Stimulated activated CD4-positive, alpha-beta T cell treated with anti-CD3 and anti-CD28 coated beads, Interleukin-2, amount 100 ng/mL, for 4 hours (primary cell): ENCODE data around the gene CTDSPL.

Source experiments
- DNase-seq: peaks from one replicate; pipeline ENCODE4 v3.0.0-alpha.2; 2020; ENCODE audit warnings: low read depth

CTDSPL gene

DNA sequence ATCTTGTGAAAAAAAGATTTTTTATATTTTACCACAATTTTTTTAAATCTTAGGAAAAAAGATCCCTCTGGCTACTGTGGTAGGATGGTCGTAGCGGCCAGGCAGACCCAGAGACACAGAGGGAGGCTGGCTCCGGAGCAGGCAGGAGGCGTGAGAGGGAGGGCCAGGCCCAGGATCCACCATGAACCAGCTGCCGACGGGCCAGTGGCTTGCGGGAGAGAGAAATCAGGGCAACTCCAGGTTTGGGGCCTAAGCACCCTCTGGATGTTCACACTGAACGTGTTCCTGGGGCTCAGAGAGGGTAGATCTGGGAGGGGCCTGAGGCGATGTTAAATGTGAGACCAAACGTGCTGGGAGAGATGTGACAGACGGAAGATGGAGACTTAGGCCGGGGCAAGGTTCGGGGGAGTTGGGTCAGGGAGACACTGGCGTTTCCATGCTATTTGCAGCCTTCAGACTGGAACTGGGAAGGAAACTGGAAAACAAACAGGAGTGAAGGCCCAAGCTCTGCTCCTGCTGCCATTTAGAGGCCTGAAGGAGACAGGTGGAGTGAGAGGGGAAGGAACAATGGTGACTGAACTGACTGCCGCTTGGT lies 127.3 kb downstream of the CTDSPL start:
- no peak for DNase-seq

DNA sequence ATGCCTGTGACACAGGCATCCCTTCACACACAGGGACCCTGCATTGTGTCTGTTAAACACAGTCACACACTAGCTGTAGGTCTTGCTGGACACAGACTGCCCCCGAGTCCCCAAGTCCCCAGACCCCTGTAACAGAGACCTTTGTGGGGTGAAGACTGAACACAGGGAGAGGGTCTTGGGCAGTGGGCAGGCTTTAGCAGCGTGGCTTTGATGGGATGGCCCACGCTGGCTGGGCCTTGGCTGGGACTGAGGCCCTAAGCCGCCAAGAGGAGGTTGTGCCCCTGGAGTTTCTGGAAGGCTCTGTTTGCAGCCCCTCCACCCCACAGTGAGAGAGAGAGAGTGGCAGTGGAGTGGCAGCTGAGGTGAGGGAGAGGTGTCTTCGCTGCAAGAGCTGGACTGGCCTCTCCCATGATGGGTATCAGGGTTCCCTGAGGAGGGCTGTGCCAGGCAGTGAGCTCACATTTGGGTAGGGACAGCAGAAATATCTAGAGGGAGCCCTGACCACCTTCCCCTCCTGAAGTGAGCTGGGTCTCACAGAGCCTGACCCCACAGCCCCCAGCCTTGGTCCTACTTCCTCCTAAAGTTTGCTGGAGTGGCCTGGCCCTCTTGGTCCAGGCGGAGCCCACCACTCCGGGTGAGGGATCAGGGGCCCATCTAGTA lies 128.3 kb downstream of the CTDSPL start:
- DNase-seq: no peak

DNA sequence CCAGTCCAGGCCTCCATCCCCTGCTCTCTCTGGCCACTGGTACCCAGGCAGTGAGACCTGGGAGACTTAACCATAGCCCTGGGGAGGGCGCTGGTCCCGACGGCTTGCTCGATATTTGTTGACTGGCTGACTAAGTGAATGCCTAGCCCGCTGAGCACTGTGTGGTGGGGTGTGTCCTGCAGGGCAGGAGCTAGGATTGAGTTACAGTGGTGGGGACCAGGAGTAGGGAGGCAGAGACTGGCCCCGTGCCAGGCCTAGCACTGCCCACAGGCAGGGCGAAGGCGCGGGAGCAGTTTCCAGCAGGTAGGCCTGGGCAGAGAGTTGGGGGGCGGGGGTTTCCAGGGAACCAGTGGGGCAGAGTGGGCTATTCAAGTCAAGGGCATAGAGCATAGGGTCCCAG lies 128.8 kb downstream of the CTDSPL start, which contains the start of gene VILL:
Gene VILL, plus strand, starts transcription at position 260 of the 400 bp plus-strand sequence. CDS start 2,887 bp downstream, outside the sequence.
- DNase-seq: no peak

DNA sequence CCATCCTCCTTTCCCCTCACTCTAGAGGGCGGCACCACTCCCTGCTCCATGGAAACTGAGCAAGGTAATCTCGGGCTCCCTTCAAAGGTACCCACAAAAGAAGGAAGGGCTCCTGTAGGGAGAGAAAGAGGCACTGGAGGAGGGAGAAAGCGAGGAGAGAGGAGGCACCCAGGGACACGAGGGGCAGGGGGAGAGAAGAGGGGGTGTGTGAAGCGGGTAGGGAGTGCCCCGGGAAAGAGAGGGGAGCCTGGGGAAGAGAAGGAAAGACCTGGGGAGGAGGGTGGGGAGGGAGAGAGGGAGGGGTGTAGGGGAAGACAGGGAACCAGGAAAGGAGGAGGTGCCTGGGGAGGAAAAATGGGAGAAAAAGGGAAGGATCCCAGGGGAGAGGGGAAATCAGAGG lies 129.4 kb downstream of the CTDSPL start:
- DNase-seq: no peak

DNA sequence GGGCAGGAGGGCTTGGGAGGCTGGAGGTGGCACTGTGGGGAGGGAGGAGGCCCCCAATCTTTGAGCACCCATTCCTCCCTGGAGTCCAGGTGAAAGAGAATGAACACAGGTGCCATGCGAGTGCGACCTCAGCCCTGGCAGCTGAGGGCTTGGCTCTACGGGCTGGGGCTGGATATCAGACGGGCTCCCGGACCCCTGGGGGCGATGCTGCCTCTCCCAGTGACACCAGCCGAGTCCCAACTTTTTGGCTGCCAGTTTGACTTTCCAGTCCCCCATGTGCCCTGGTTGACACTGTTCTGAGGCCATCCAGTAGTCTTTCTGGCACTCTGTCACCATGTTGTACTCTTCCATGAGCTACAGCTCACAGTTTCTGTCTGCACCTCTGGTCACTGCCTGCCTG lies 130.1 kb downstream of the CTDSPL start:
- DNase-seq: no peak

DNA sequence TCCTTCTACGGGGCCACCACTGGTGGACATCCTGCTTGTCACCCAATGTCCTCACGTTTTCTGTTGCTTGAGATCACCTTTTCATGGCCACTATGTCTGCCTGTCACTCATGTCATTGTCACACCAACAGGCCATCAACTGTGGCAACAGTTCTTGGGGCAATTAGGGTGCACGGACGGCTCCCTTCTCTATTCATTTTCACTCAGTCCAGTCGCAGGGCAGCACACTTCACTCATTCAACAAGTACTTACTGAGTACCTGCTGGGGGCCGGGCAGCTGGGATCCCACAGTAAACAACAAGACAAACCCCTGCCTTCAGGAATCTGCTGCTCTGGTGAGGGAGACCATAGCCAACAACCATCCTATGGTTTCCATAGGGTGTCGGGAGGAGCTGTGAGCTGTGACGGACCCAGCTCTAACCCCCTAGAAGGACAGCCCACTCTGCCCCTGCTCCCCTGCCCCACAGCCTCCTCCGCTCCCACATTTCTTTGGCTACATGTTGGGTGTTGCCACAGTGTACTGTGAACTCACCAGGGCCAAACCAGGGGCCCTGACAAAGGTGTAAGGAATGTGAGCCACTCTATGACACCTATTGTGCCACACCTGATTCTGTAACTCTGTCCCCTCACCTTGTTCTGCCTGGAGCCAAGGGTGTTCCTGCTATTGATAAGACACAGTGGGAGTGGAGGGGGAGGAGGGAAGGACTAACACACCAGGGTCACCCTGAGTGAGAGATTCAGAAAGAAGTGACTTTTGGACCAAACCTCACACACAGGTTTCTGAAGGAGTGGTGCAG lies 130.8 kb downstream of the CTDSPL start:
- no peak for DNase-seq

DNA sequence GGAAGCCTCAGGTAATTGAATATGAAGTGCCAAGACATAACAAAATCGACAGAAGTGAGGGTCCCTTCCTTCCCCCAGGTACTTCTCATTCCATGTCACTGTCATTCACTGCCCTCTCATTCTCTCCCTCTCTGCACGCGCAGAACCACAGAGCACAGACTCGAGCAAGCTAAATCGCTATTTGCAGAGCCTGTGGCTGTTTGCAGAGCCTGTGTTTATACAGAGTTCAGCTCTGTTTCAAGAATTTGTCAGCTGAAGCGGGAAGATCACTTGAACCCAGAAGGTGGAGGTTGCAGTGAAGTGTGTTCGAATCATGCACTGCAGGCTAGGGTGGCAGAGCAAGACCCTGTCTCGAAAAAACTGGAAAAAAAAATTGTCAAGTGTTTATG lies 131.4 kb downstream of the CTDSPL start:
- DNase-seq: no peak

DNA sequence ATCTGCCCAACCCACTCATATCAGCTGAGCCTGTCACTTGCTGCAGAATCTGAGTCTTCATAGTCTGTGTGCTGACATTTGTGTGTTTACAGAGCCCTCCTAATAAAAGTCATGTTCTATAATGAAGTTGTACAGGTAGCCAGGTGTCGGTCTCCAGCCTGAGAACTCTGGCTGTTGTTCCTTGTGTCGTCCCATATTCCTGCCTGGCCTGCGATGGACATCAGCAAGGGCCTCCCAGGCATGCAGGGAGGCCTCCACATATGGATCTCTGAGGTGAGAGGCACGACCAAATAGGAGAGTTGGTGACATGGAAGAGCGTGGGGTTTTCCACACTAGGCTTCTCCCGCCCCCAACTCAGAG lies 131.8 kb downstream of the CTDSPL start:
- DNase-seq: no peak

DNA sequence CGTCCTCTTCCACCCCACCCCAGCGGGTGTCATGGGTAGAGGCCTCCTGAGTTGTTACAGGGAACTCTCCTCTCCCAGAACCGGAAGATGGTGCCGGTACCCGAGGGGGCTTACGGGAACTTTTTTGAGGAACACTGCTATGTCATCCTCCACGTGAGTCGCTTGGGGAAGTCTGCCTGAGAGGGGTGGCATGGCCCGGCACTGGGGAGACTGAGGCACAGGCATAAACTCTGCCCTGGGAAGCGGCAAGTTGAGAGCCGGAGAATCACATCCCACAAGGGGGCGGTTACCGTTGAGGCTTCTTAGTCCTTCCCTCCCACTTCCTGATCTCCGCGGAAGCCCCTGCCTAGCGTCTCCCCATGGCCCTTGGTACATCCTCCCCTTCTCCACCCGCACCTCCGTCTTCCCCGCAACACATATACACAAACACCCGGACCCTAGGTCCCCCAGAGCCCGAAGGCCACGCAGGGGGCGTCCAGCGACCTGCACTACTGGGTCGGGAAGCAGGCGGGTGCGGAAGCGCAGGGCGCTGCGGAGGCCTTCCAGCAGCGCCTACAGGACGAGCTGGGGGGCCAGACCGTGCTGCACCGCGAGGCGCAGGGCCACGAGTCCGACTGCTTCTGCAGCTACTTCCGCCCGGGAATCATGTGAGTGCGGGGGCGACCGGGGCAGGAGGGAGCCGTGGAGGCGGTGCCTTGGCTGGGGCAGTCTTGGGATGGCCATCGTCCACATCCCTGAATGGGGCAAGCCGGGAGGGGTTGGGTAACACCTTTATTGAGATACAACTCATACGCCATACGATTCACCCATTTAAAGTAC lies 132.3 kb downstream of the CTDSPL start:
- peak; percentile 38 for DNase-seq

DNA sequence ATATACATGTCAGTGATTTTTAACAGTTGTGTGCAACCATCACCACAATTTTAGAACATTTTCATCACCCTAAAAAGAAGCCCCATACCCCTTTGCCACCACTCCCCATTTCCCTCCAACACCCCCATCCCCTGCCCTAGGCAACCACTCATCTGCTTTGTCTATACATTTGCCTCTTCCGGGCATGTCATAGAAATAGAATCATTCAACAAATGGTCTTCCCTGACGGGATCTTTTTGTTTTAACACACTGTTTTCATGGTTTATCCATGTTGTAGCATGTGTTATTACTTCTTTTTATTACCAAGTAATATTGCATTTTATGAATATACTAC lies 132.9 kb downstream of the CTDSPL start:
- no peak for DNase-seq

DNA sequence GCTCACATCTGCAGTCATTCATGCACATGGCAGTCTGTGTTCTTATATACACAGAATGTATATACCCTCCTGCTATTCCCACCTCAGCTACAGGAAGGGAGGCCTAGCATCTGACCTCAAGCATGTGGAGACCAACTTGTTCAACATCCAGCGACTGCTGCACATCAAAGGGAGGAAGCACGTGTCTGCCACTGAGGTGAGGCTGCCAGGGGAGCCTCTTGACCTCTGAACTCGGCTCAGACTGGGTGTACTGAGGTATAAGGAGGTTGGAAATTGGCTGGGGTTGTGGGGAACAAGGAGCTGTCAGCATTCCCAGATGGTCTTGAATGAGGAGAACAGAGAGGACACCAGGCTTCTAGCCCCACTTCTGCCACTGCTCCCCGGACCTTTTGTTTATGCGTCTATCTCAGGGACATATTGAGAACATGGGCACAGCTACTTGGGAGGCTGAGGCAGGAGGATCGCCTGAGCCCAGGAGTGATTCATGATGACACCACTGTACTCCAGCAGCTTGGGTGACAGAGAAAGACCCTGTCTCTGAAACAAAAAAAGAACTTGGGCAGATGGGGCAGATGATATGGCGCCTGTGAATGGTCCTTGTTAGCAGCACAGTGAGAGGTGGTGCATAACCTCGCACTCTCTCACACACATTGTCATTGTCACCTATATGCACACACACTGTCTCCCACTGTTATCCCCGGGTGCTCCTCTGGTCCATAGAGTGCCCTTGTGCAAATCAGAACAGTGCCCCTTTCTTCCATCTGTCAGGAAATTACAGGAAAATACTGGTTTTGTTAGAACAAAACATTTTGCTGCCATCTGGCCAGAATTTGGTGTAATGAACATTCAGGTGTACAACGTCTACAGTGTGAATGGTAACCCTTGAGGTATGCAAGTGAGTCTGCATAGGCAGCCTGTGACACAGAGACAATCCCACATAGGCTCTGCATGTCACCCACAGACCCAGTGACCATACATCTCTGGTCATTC lies 134.3 kb downstream of the CTDSPL start:
- DNase-seq: no peak

DNA sequence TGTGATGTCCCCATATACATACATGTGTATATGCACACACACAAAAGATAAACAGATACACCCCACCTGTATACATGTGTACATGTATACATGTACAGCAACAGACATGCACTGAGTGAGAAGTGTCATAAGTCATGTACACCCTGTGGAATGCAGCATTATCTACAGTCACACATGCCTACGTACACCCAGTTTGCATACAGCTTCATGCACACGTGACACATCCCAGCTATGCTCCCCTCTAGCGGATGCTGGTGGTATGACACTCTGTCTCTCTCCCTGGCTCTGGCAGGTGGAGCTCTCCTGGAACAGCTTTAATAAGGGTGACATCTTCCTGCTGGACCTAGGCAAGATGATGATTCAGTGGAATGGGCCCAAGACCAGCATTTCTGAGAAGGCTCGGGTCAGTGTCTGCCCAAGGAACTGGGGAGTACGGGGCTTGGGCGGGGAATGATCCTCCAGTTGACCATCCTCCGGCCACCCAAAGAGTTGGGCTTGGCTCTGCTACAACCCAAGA lies 135.2 kb downstream of the CTDSPL start:
- peak; percentile 76 for DNase-seq

DNA sequence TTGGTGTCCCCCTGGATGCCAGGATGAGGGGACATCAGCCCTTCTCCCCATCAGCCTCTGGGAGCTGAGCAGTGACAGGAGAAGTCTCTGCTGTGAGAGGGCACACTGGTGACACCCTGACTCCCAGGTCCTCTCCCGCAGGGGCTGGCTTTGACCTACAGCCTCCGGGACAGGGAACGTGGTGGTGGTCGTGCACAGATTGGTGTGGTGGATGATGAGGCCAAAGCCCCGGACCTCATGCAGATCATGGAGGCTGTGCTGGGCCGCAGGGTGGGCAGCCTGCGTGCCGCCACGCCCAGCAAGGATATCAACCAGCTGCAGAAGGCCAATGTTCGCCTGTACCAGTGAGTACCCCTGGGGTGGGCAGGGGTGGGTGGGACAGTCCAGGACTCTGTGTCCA lies 135.7 kb downstream of the CTDSPL start:
- no peak for DNase-seq

DNA sequence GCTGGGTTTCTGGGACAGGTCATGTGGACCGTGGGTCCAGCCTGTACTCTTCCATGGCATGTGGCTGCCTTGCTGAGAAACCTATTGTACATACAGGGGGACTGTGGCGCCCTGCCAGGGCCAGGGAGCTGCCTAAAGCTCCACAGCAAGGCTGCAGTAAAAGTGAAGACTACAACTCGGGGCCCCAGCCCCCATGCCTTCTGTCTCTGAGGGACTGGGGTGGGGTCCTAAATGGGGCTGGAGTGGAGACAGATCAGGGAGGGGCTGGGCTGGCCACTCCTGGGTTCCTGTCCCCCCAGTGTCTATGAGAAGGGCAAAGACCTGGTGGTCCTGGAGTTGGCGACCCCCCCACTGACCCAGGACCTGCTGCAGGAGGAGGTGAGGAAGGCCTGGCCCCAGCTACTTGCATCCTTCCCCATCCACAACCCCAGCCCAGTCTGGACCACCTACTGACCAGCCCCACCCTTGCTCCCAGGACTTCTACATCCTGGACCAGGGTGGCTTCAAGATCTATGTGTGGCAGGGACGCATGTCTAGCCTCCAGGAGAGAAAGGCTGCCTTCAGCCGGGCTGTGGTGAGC lies 136.2 kb downstream of the CTDSPL start:
- no peak for DNase-seq

DNA sequence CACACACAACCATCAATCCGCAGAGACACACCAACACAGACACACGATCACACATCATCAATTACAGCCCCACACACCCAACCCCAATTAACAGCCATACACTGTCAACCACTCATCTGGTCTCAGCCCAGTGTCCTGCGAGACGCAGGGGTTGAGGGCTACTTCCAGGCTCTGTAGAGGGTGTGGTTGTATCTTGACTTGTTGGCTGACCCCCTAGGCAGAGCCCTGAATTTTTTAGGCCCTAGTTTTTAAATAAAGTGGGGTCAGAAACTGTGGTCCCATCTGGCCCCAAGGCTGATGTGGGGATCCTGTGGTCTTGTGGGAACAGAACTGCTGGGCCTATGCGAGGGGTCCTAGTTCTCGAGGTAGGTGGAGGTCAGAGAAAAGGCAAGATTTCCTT lies 138.2 kb downstream of the CTDSPL start:
- no peak for DNase-seq

DNA sequence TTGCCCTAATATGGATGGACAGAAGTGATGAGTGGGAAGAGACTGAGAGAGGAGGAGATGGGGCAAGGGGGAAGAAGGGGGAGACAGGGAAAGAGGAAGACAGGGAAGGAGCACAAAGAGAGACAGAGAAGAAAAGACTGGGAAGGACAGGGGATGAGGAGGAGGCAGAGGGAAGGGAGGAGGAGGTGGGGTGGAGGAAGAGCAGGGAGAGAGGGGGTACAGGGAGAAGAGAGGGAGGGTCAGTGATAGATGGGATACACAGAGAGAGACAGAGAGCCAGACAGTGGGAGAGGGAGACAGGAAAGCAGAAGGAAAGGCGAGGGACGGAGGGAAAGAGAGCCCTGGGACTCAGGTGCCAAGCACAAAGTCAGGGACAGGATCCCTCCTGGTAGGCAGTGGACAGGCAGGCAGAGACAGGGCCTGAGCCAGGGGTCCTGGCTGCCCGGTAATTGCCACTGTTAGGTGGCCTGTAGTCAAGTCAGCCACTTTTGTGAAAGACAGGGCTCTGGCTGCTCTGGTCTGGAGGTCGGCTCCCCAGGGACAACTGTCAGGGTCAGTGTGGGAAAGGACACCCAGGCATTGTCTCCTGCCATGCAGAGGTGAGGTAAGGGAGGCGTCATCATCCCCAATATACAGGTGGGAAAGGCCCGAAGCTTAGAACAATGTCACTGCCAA lies 138.7 kb downstream of the CTDSPL start:
- DNase-seq: no peak

DNA sequence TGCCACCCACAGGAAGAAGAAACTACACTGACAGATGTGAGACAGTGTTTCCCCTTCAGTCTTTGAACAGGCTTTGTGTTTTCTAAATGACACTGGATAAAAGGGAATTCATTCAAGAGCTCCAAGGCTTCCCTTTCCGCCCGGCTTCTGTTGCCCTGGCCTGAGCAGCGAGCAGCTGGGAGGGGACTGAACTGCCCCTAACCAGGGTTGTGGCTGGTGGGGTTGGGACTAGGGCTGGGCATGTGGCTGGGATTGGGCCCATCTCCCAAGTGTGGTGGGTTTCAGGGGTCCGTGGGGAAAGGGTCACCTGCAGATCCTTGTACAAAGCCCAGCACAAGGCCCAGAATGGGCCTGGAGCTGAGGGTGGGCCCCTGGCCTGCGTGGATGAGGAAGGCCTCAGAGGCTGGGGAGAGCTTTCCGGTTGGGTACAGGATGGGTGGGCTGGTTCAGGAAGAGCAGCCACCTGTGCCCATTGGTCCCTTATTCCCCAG lies 139.3 kb downstream of the CTDSPL start:
- no peak for DNase-seq

DNA sequence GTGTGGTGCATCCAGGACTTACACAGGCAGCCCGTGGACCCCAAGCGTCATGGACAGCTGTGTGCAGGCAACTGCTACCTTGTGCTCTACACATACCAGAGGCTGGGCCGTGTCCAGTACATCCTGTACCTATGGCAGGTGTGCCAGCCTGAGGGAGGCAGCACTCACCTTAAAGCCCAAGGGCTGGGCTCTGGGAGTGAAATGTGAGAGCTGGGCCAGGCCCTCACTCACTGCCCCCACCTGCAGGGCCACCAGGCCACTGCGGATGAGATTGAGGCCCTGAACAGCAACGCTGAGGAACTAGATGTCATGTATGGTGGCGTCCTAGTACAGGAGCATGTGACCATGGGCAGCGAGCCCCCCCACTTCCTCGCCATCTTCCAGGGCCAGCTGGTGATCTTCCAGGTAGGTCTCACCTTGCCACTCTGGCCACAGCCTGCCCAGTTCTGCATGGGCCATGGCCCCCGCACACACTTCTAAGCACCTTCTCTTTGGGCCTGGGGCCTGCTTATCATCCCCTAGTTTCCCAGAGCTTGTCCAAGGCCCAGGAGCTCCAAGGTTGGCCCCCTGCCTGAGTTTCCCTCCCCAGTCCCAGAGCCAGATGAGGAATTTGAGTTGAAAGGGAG lies 139.9 kb downstream of the CTDSPL start:
- no peak for DNase-seq

DNA sequence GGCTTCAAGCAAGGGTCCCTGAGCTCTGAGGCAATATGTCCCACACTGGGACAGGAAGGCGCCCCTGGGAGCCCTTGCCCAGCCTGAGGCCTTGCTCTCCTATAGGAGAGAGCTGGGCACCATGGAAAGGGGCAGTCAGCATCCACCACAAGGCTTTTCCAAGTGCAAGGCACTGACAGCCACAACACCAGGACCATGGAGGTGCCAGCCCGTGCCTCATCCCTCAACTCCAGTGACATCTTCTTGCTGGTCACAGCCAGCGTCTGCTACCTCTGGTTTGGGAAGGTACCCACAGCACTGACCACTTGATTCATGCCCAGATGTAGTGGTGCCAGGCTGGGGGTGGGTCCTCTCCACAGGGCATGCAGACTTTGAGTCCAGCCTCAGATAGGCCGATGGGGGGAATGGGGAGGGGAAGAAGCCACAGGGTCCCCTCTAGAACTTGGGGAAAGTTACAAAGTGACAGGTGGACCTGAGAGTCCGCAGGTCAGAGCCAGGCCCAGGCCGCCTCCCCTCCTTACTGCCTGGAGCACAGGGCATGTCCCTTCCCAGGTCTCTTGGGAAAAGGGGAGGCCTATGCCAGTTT lies 140.7 kb downstream of the CTDSPL start:
- no peak for DNase-seq
